GM12864 (cell line): ENCODE data around the gene PLEKHG1.

Experiments used
- DNase-seq: peaks from one replicate; pipeline ENCODE4 v3.0.0-alpha.2; 2011; ENCODE audit warnings: low read depth
- H3K4me3 ChIP-seq: 2 replicates; pipeline ENCODE4 v1.5.1; 2011; ENCODE audit warnings: mild to moderate bottlenecking, low read depth, low read length, control low read depth
- CTCF ChIP-seq: IDR thresholded peaks from 2 replicates; pipeline ENCODE4 v1.5.1; 2011; ENCODE audit warnings: low read depth, mild to moderate bottlenecking, moderate library complexity, low read length, control low read depth, inconsistent platforms; ENCODE audit errors: missing control alignments

Gene PLEKHG1

GRCh38 chr6:150636808-150637207, 37.1 kb downstream of the PLEKHG1 start:
- TF ChIP-seq CTCF = no peak
- DNase-seq = no peak
- H3K4me3 ChIP-seq = no peak overlapping the region

GRCh38 chr6:150637266-150637665, 37.6 kb downstream of the PLEKHG1 start:
- no peak for TF ChIP-seq CTCF
- no peak for DNase-seq
- no peak overlapping the region for H3K4me3 ChIP-seq

- no peak for TF ChIP-seq CTCF
- H3K4me3 ChIP-seq = no peak overlapping the region
- DNase-seq = no peak
Measured at GRCh38 chr6:150638267-150638666, 38.6 kb downstream of the PLEKHG1 start.

GRCh38 chr6:150638765-150639164, 39.1 kb downstream of the PLEKHG1 start:
- DNase-seq = no peak

GRCh38 chr6:150639823-150640331, 40.2 kb downstream of the PLEKHG1 start:
- no peak overlapping the region for H3K4me3 ChIP-seq
- TF ChIP-seq CTCF = no peak
- no peak for DNase-seq

More at GRCh38 chr6:150638765-150639164, 39.1 kb downstream of the PLEKHG1 start:
- TF ChIP-seq CTCF = no peak
- no peak overlapping the region for H3K4me3 ChIP-seq

- no peak overlapping the region for H3K4me3 ChIP-seq
- no peak for TF ChIP-seq CTCF
- no peak for DNase-seq
Measured at GRCh38 chr6:150640556-150641209, 41.0 kb downstream of the PLEKHG1 start.
